Testis (tissue), 3 donors: ENCODE results near the gene PSMG1. TPM values are rescaled to one million over a fixed set of nuclear protein-coding genes. Genes with fewer than 3 reads are reported as not detected.

Experiments used
- DNase-seq: peaks from one replicate; pipeline ENCODE4 v3.0.0-alpha.2; 2019
- H3K27ac ChIP-seq, 2 donors: fragments of 200-600 bp; sonication (generic); one replicate each; pipeline ENCODE4 v1.5.1; 2019
- H3K27me3 ChIP-seq: fragments of 200-600 bp; sonication (generic); one replicate; pipeline ENCODE4 v1.5.1; 2019
- H3K36me3 ChIP-seq: fragments of 200-600 bp; sonication (generic); one replicate; pipeline ENCODE4 v1.5.1; 2017; ENCODE audit warnings: low read depth; ENCODE audit errors: missing control alignments
- H3K4me1 ChIP-seq: fragments of 200-600 bp; sonication (generic); one replicate; pipeline ENCODE4 v1.5.1; 2019
- H3K4me3 ChIP-seq, 2 donors: fragments of 200-600 bp; sonication (generic); one replicate each; pipeline ENCODE4 v1.5.1; 2017 to 2019
- H3K9me3 ChIP-seq: fragments of 200-600 bp; sonication (generic); one replicate; pipeline ENCODE4 v1.5.1; 2017
- POLR2A ChIP-seq: fragments of 450-650 bp; IDR thresholded peaks from one replicate; pipeline ENCODE4 v1.6.1; 2017; ENCODE audit warnings: antibody characterized with exemption, mild to moderate bottlenecking, moderate library complexity
- WGBS, 2 donors: methylation state at CpG; one replicate each; pipeline ENCODE4 v1.1.5; 2018; 5-methylcytosine and 5-hydroxymethylcytosine counted together
- intact Hi-C: fragments of 100-400 bp; cut with DNase I; formaldehyde crosslinking; loops from one replicate; pipeline ENCODE4 v1.15.1; 2023; ENCODE audit warnings: low total_unique reads
- polyA plus RNA-seq: library from polyadenylated mRNA; stranded (reverse); fragments of 350-450 nt; fragmentation: Illumina TruSeq; extraction: RNeasy Lipid Tissue Mini Kit (QIAGEN cat#74804); gene quantifications from one replicate; pipeline ENCODE4 v1.2.3, GENCODE V29; 2014; ENCODE audit warnings: low read depth, low replicate concordance; ENCODE audit not compliant: insufficient read depth
- total RNA-seq, 2 donors: library from RNA; depleted of rRNA; stranded (reverse); fragments of >200 nt; gene quantifications; one replicate each; pipeline ENCODE4 v1.2.3, GENCODE V29; 2016
- TF ChIP-seq, protein P1 (sequence below), 3 experiments: fragments of 450-650 bp in 2 of 3; fragments of 200-600 bp in 1 of 3; sonication (generic) in 1 of 3; IDR thresholded peaks; one replicate each; pipeline ENCODE4 v1.5.1; 2016 to 2019; ENCODE audit warnings: antibody characterized with exemption in 3 of 3, mild to moderate bottlenecking in 2 of 3, moderate library complexity in 1 of 3

Gene PSMG1
- total and polyA plus RNA-seq, 3 donors from 2014 or later = 95.4 to 463 (median 113) TPM

DNA sequence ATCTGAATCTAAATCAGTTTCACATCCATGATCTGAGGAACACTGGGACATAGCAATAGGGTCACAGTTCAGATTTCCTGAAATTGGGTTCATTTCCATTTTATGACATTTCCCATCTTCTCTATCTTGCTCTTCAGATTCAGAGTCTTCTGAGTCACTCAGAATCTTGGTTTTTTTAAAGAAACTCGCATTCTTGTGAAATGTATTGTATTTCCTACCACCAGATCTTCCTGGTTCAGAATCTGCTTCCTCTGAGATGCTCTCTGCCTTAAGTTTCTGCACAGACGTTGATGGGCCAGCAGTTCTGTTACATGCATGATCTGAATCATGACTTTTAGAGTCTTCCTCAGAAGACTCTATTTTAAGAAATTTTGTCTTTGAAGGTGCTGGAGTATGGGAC is 15.5 kb upstream of the PSMG1 start:
- WGBS, 2 donors = 84 to 94% methylated on average over 2 of the region's 2 CpGs
- no peaks in the 10 kb centered on the region for H3K9me3 ChIP-seq

DNA sequence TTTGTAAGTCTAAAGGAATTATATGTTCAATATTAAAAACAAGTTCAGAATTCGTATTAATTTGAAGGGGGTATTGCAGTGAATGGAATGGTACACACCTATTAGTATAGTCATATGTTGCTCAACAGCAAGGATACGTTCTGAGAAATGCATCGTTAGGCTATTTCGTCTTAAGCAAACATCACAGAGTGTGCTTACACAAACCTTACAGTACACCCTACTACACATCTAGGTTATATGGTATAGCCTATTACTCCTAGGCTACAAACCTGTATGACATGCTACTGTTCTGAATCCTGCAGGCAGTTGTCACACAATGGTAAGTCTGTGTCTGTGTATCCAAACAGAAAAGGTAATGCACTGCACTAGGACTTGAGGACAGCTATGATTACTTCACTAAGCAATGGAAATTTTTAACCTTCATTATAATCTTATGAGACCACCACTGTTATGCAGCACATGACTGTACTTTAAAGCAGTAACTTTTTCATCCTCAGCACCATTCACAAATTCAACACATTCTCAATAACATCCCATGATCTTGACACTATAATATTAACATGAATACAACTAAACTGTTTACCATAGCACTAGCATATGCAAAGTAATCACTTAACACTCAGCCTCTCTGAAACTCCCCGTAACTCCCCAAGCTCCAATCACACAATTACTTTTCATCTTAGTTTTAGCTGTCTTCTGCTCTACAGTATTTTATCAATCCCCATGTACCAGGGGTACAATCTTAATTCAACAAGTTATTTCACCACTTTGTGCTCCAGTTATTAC is 14.4 kb upstream of the PSMG1 start:
- Histone ChIP-seq H3K4me3 (no peak overlapping the region), H3K36me3 (no peaks in the 10 kb centered on the region), H3K27ac (no peak overlapping the region), H3K9me3 (no peaks in the 10 kb centered on the region), H3K27me3 (no peaks in the 10 kb centered on the region), H3K4me1 (no peaks in the 10 kb centered on the region)
- no peak for DNase-seq
- intact Hi-C loops = no loop called here
- 84 to 86% methylated on average over 5 of the region's 5 CpGs for WGBS, 2 donors
- no peak for TF ChIP-seq POLR2A
- TF ChIP-seq, protein P1, sequence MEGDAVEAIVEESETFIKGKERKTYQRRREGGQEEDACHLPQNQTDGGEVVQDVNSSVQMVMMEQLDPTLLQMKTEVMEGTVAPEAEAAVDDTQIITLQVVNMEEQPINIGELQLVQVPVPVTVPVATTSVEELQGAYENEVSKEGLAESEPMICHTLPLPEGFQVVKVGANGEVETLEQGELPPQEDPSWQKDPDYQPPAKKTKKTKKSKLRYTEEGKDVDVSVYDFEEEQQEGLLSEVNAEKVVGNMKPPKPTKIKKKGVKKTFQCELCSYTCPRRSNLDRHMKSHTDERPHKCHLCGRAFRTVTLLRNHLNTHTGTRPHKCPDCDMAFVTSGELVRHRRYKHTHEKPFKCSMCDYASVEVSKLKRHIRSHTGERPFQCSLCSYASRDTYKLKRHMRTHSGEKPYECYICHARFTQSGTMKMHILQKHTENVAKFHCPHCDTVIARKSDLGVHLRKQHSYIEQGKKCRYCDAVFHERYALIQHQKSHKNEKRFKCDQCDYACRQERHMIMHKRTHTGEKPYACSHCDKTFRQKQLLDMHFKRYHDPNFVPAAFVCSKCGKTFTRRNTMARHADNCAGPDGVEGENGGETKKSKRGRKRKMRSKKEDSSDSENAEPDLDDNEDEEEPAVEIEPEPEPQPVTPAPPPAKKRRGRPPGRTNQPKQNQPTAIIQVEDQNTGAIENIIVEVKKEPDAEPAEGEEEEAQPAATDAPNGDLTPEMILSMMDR (IDR thresholded peaks at IDR 0.05) = no peak

More for the DNA sequence above, 15.5 kb upstream of the PSMG1 start:
- H3K36me3 ChIP-seq = no peaks in the 10 kb centered on the region
- no peak overlapping the region for H3K4me3 ChIP-seq
- intact Hi-C loops = no loop called here
- no peak for DNase-seq
- no peaks in the 10 kb centered on the region for H3K27me3 ChIP-seq
- H3K27ac ChIP-seq = no peak overlapping the region
- TF ChIP-seq POLR2A = no peak
- TF ChIP-seq, protein P1 (IDR thresholded peaks at IDR 0.05) = no peak
- no peaks in the 10 kb centered on the region for H3K4me1 ChIP-seq

DNA sequence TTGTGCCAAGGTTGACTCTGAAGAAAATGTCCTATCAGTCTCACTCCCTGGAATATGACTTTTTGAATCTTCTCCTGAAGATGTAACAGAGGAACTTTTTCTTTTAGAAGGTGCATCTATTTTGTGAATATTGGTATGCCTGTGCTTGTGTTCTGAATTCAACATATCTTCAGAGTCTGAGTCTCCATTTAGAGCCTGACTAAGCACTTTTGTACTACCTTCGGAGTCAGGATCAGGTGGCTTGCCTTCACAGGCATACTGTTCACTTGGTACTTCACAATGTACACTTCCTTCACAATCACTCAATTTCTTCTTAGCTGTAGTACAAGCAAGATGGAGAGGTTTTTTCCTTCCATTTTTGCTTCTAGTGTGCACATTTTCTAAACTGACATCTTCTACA is 13.6 kb upstream of the PSMG1 start:
- no peak for DNase-seq
- WGBS, 2 donors = 100% methylated on average over 1 of the region's 1 CpG
- Histone ChIP-seq H3K27ac (no peak overlapping the region), H3K36me3 (no peaks in the 10 kb centered on the region), H3K27me3 (no peaks in the 10 kb centered on the region), H3K4me3 (no peak overlapping the region), H3K9me3 (no peaks in the 10 kb centered on the region), H3K4me1 (no peaks in the 10 kb centered on the region)
- intact Hi-C loops = no loop called here
- TF ChIP-seq POLR2A = no peak
- TF ChIP-seq, protein P1 (IDR thresholded peaks at IDR 0.05) = no peak

DNA sequence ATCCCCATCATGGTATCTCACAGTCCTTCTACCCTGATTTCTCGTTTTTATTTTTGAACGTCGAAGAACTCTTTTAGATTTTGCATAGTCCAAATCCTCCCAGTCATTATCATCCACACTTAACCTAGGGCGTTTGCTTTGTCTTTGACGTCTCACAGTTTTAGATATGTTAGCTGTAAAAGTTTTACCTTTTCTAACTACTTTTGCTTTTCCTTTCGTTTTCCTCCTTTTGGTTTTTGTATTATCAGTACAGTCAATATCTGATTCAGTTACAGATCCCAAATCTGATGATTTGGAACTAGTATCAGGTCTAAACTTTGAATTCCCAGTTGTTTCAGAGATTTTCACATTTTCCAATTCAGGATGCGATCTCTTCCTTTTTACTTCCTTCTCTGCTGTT is 13.1 kb upstream of the PSMG1 start:
- intact Hi-C loops = no loop called here
- WGBS, 2 donors = 87 to 90% methylated on average over 7 of the region's 7 CpGs
- Histone ChIP-seq H3K36me3 (no peaks in the 10 kb centered on the region), H3K4me3 (no peak overlapping the region), H3K27ac (no peak overlapping the region), H3K4me1 (no peaks in the 10 kb centered on the region), H3K9me3 (no peaks in the 10 kb centered on the region), H3K27me3 (no peaks in the 10 kb centered on the region)
- no peak for DNase-seq
- TF ChIP-seq, protein P1 (IDR thresholded peaks at IDR 0.05) = no peak
- no peak for TF ChIP-seq POLR2A

DNA sequence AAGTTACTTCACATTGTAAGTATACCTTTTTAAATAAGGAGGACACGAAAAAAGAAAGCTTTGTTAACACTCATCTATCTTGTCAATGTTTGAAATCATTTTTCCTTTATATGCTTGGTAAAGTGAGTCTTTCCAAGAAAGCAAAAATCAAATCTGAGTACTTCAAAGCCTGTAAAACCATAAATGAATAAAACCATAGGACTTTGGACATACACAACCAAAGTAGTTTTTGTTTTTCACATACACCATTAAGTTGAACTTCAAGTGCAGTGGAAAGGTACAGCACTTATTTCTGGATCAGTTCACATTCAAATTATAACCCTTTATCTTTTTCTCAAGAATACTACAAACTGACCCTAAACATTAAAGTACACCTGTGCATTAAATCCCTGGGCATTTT is 10.1 kb upstream of the PSMG1 start:
- H3K4me3 ChIP-seq = no peak overlapping the region
- H3K36me3 ChIP-seq = no peaks in the 10 kb centered on the region
- no peaks in the 10 kb centered on the region for H3K27me3 ChIP-seq
- no peak overlapping the region for H3K27ac ChIP-seq
- intact Hi-C loops = no loop called here
- H3K9me3 ChIP-seq = no peaks in the 10 kb centered on the region
- H3K4me1 ChIP-seq = no peaks in the 10 kb centered on the region
- TF ChIP-seq, protein P1 (IDR thresholded peaks at IDR 0.05) = no peak
- no peak for TF ChIP-seq POLR2A
- no peak for DNase-seq
- 91 to 98% methylated on average over 1 of the region's 1 CpG for WGBS, 2 donors
